Thyroid gland (tissue), 4 donors: ENCODE measurements around the gene AGMO. TPM values are rescaled to one million over a fixed set of nuclear protein-coding genes. Genes with fewer than 3 reads are reported as not detected.

ENCODE experiments used
- DNase-seq, 2 donors: peaks; one replicate each; pipeline ENCODE4 v3.0.0-alpha.2; 2019
- H3K27ac ChIP-seq, 3 donors: fragments of 200-600 bp; sonication (generic); 1 replicate in 2 of 3; 2 replicates in 1 of 3; pipeline ENCODE4 v1.5.1; 2016 to 2019; ENCODE audit warnings: mild to moderate bottlenecking in 1 of 3, moderate library complexity in 1 of 3
- H3K27me3 ChIP-seq: fragments of 200-600 bp; sonication (generic); one replicate; pipeline ENCODE4 v1.5.1; 2019
- H3K36me3 ChIP-seq, 2 donors: fragments of 200-600 bp; sonication (generic); one replicate each; pipeline ENCODE4 v1.5.1; 2016 to 2019
- H3K4me1 ChIP-seq, 2 donors: fragments of 200-600 bp; sonication (generic); one replicate each; pipeline ENCODE4 v1.5.1; 2017 to 2019
- H3K4me3 ChIP-seq, 3 donors: fragments of 200-600 bp; sonication (generic); replicated peaks in 1 of 3; 1 replicate in 2 of 3; 2 replicates in 1 of 3; pipeline ENCODE4 v1.5.1; 2016; ENCODE audit warnings: mild to moderate bottlenecking in 1 of 3
- H3K9me3 ChIP-seq: fragments of 200-600 bp; sonication (generic); one replicate; pipeline ENCODE4 v1.5.1; 2017
- CTCF ChIP-seq, 6 experiments: fragments of 200-600 bp in 3 of 6; fragments of 450-650 bp in 3 of 6; sonication (generic) in 3 of 6; IDR thresholded peaks; one replicate each; pipeline ENCODE4 v1.5.1; 2016 to 2019; ENCODE audit warnings: antibody characterized with exemption in 6 of 6, mild to moderate bottlenecking in 2 of 6, inconsistent platforms in 1 of 6, moderate library complexity in 1 of 6
- POLR2A ChIP-seq, 2 donors: fragments of 450-650 bp; IDR thresholded peaks; one replicate each; pipeline ENCODE4 v1.6.1; 2017; ENCODE audit warnings: antibody characterized with exemption in 2 of 2, mild to moderate bottlenecking in 2 of 2, moderate library complexity in 1 of 2
- WGBS, 2 donors: methylation state at CpG; one replicate each; pipeline ENCODE4 v1.1.5; 2017; 5-methylcytosine and 5-hydroxymethylcytosine counted together
- intact Hi-C: fragments of 100-400 bp; cut with DNase I; formaldehyde crosslinking; loops from one replicate; pipeline ENCODE4 v1.15.1; 2023
- total RNA-seq, 4 donors: library from RNA; depleted of rRNA; stranded (reverse); fragments of >200 nt; gene quantifications; one replicate each; pipeline ENCODE4 v1.2.3, GENCODE V29; 2016

AGMO gene
- total RNA-seq, 4 donors from 2014 or later: 0.83 to 2.0 (median 1.8) TPM

GRCh38 chr7:15313361-15313760 is 248.5 kb downstream of the AGMO start:
- no peaks in the 10 kb centered on the region for H3K9me3 ChIP-seq
- no peaks in the 10 kb centered on the region for H3K4me1 ChIP-seq
- 73 to 79% methylated on average over 1 of the region's 1 CpG for WGBS, 2 donors
- H3K27ac ChIP-seq: no peak overlapping the region
- no peak for TF ChIP-seq CTCF (IDR thresholded peaks at IDR 0.05)
- TF ChIP-seq POLR2A (IDR thresholded peaks at IDR 0.05): no peak
- H3K4me3 ChIP-seq: no peak overlapping the region
- intact Hi-C loops: no loop called here
- H3K27me3 ChIP-seq: no peaks in the 10 kb centered on the region
- H3K36me3 ChIP-seq: no peaks in the 10 kb centered on the region
- no peak for DNase-seq

- H3K4me3 ChIP-seq: no peak overlapping the region
- no peak for DNase-seq
- H3K27me3 ChIP-seq: no peaks in the 10 kb centered on the region
- no peaks in the 10 kb centered on the region for H3K9me3 ChIP-seq
- intact Hi-C loops: no loop called here
- TF ChIP-seq CTCF (IDR thresholded peaks at IDR 0.05): no peak
- TF ChIP-seq POLR2A (IDR thresholded peaks at IDR 0.05): no peak
- no peaks in the 10 kb centered on the region for H3K4me1 ChIP-seq
- H3K36me3 ChIP-seq: no peaks in the 10 kb centered on the region
- WGBS, 2 donors: 86 to 94% methylated on average over 1 of the region's 1 CpG
- no peak overlapping the region for H3K27ac ChIP-seq
Measured at GRCh38 chr7:15309872-15310271, 251.9 kb downstream of the AGMO start.

- 90 to 91% methylated on average over 3 of the region's 3 CpGs for whole genome bisulfite sequencing, 2 donors
- Histone ChIP-seq H3K27ac (no peak overlapping the region), H3K4me3 (no peak overlapping the region), H3K4me1 (no peaks in the 10 kb centered on the region), H3K9me3 (no peaks in the 10 kb centered on the region), H3K27me3 (no peaks in the 10 kb centered on the region), H3K36me3 (no peaks in the 10 kb centered on the region)
- DNase-seq: no peak
- TF ChIP-seq POLR2A (IDR thresholded peaks at IDR 0.05) (no peak), CTCF (IDR thresholded peaks at IDR 0.05) (no peak)
- intact Hi-C loops: no loop called here
Measured at GRCh38 chr7:15308821-15309220, 253.0 kb downstream of the AGMO start.

GRCh38 chr7:15306296-15306695 is 255.5 kb downstream of the AGMO start:
- no peak overlapping the region for H3K27ac ChIP-seq
- H3K27me3 ChIP-seq: no peaks in the 10 kb centered on the region
- no peak for DNase-seq
- no peak for TF ChIP-seq POLR2A (IDR thresholded peaks at IDR 0.05)
- no peak for TF ChIP-seq CTCF (IDR thresholded peaks at IDR 0.05)
- intact Hi-C loops: no loop called here
- no peaks in the 10 kb centered on the region for H3K9me3 ChIP-seq
- H3K4me3 ChIP-seq: no peak overlapping the region
- H3K4me1 ChIP-seq: no peaks in the 10 kb centered on the region
- H3K36me3 ChIP-seq: no peaks in the 10 kb centered on the region

DNA sequence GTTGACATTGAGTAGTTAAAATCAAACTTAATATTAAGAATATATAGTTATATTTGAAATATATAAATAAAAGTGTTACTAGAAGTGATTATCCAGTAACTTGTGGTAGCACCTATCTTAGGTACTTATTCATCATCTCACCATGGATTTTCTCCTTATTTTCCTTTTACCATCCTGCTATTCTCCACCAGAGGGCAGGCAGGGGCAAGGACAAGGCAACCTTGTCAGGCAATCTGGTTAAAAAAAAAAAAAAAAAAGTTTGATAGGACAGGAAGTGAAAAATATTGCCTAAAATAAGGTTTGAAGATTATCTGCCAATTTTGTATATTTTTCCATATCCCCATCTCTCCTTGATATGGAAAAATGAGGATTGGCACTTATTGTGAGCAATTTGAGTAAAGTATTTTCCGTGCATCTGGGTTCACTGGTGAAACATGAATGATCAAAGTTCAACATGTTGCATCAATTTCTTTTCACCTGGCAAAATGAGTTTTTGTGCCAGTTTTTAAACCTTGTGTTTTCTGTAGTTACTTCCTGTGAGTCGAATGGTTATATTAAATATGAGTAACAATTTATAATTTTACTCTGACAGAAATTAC is 256.7 kb downstream of the AGMO start:
- Histone ChIP-seq H3K9me3 (no peaks in the 10 kb centered on the region), H3K4me3 (no peak overlapping the region), H3K36me3 (no peaks in the 10 kb centered on the region), H3K4me1 (no peaks in the 10 kb centered on the region), H3K27me3 (no peaks in the 10 kb centered on the region), H3K27ac (no peak overlapping the region)
- intact Hi-C loops: no loop called here
- TF ChIP-seq CTCF (IDR thresholded peaks at IDR 0.05) (peak in 4 of 6 experiments; percentile 26 to 73 (median 43)), POLR2A (IDR thresholded peaks at IDR 0.05) (no peak)
- 59 to 62% methylated on average over 2 of the region's 2 CpGs for WGBS, 2 donors
- DNase-seq: peak; percentile 27 to 39
